A673 (cell line): ENCODE measurements around the gene ALDH1B1. TPM values are rescaled to one million over a fixed set of nuclear protein-coding genes. Genes with fewer than 3 reads are reported as not detected.
"Not testable (repeated sequence)": the region's sequence is repeated elsewhere in the genome, so short reads cannot be mapped to it uniquely, and the experiment has no call there.

ENCODE experiments used
- BruUV-seq: library from RNA; stranded (reverse); fragments of 400-500 nt; replicated peaks from 2 replicates; lab custom pipeline; 2021; lab: Mats Ljungman, UMichigan
- CTCF ChIA-PET: fragments of 300-600 bp; sonication (Branson Sonifier 250); formaldehyde crosslinking; loops from one replicate; lab custom pipeline; 2022; ENCODE audit warnings: antibody characterized with exemption; lab: Charles Lee
- POLR2A ChIA-PET: fragments of 300-600 bp; sonication (Branson Sonifier 250); formaldehyde crosslinking; loops from one replicate; lab custom pipeline; 2022; ENCODE audit warnings: antibody characterized with exemption; ENCODE audit not compliant: low non-redundant PET; lab: Charles Lee
- DNase-seq: peaks from one replicate; pipeline ENCODE4 v3.0.0-alpha.2; 2015; ENCODE audit warnings: low spot score
- H3K27ac ChIP-seq: fragments of 200-600 bp; sonication (generic); 2 replicates; pipeline ENCODE4 v1.5.1; 2016; ENCODE audit warnings: mixed run types, low read depth, mild to moderate bottlenecking, mixed read lengths, antibody characterized with exemption, low read length; ENCODE audit not compliant: poor library complexity, severe bottlenecking
- H3K27me3 ChIP-seq: fragments of 200-600 bp; sonication (generic); replicated peaks from 2 replicates; pipeline ENCODE4 v1.6.1; 2017; ENCODE audit warnings: mixed run types, low read depth, mild to moderate bottlenecking, mixed read lengths, antibody characterized with exemption, low read length; ENCODE audit not compliant: insufficient read depth, poor library complexity
- H3K36me3 ChIP-seq: fragments of 200-600 bp; sonication (generic); 2 replicates; pipeline ENCODE4 v1.6.1; 2016; ENCODE audit warnings: mixed run types, mild to moderate bottlenecking, mixed read lengths, antibody characterized with exemption, low read length; ENCODE audit not compliant: insufficient read depth, poor library complexity, severe bottlenecking
- H3K4me1 ChIP-seq: fragments of 200-600 bp; sonication (generic); 2 replicates; pipeline ENCODE4 v1.6.1; 2017; ENCODE audit warnings: mixed run types, mild to moderate bottlenecking, mixed read lengths, antibody characterized with exemption, low read length; ENCODE audit not compliant: insufficient read depth, poor library complexity, severe bottlenecking
- H3K4me3 ChIP-seq: fragments of 200-600 bp; sonication (generic); 2 replicates; pipeline ENCODE4 v1.5.1; 2016; ENCODE audit warnings: low read depth, mixed run types, mild to moderate bottlenecking, mixed read lengths, low read length; ENCODE audit not compliant: poor library complexity, severe bottlenecking
- H3K9me3 ChIP-seq: fragments of 200-600 bp; sonication (generic); 2 replicates; pipeline ENCODE4 v1.6.1; 2016; ENCODE audit warnings: mixed run types, low read depth, mild to moderate bottlenecking, mixed read lengths, antibody characterized with exemption, low read length; ENCODE audit not compliant: poor library complexity, severe bottlenecking
- CTCF ChIP-seq: fragments of 300-800, 200-600 bp; sonication (generic); conservative IDR thresholded peaks from 2 replicates; pipeline ENCODE4 v1.5.1; 2017; ENCODE audit warnings: low read depth, mild to moderate bottlenecking, antibody characterized with exemption, low read length, moderate library complexity, mixed read lengths
- EZH2 ChIP-seq: fragments of 200-600 bp; sonication (generic); IDR thresholded peaks from 2 replicates; pipeline ENCODE4 v1.6.1; 2017; ENCODE audit warnings: borderline replicate concordance, low read depth, mild to moderate bottlenecking, mixed read lengths, antibody characterized with exemption, low read length; ENCODE audit not compliant: poor library complexity, severe bottlenecking
- intact Hi-C: fragments of 100-400 bp; cut with micrococcal nuclease; formaldehyde crosslinking; loops from one replicate; pipeline ENCODE4 v1.10.0; 2022; ENCODE audit not compliant: unreplicated experiment
- total RNA-seq: library from RNA; stranded (reverse); gene quantifications from 2 replicates; pipeline ENCODE4 v1.2.3, GENCODE V29; 2021

ALDH1B1 gene
- total RNA-seq, 1 experiment from 2014 or later = 29.0 TPM

DNA sequence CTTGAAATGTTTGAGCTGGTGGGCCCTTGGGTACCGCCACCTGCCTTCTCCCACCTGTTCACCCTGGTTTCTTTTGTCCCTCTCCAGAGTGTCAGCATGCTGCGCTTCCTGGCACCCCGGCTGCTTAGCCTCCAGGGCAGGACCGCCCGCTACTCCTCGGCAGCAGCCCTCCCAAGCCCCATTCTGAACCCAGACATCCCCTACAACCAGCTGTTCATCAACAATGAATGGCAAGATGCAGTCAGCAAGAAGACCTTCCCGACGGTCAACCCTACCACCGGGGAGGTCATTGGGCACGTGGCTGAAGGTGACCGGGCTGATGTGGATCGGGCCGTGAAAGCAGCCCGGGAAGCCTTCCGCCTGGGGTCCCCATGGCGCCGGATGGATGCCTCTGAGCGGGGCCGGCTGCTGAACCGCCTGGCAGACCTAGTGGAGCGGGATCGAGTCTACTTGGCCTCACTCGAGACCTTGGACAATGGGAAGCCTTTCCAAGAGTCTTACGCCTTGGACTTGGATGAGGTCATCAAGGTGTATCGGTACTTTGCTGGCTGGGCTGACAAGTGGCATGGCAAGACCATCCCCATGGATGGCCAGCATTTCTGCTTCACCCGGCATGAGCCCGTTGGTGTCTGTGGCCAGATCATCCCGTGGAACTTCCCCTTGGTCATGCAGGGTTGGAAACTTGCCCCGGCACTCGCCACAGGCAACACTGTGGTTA is 3.3 kb downstream of the ALDH1B1 start:
- Histone ChIP-seq H3K4me1 (peaks cover 7% of the 10 kb centered on the region), H3K27me3 (no peaks in the 10 kb centered on the region), H3K9me3 (no peaks in the 10 kb centered on the region), H3K36me3 (peaks cover 20% of the 10 kb centered on the region), H3K27ac (no peak overlapping the region), H3K4me3 (no peak overlapping the region)
- DNase-seq = no peak
- no peak for TF ChIP-seq EZH2
- CTCF ChIA-PET = no interaction called here
- POLR2A ChIA-PET = no interaction called here
- BruUV-seq = no TSS peak
- intact Hi-C loops = no loop called here

DNA sequence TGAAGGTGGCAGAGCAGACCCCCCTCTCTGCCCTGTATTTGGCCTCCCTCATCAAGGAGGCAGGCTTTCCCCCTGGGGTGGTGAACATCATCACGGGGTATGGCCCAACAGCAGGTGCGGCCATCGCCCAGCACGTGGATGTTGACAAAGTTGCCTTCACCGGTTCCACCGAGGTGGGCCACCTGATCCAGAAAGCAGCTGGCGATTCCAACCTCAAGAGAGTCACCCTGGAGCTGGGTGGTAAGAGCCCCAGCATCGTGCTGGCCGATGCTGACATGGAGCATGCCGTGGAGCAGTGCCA is 3.8 kb downstream of the ALDH1B1 start:
- no peaks in the 10 kb centered on the region for H3K27me3 ChIP-seq
- no TSS peak for BruUV-seq
- TF ChIP-seq CTCF (no peak), EZH2 (no peak)
- intact Hi-C loops = no loop called here
- no peak overlapping the region for H3K27ac ChIP-seq
- peaks cover 20% of the 10 kb centered on the region for H3K36me3 ChIP-seq
- no peaks in the 10 kb centered on the region for H3K9me3 ChIP-seq
- POLR2A ChIA-PET = no interaction called here
- H3K4me1 ChIP-seq = peaks cover 7% of the 10 kb centered on the region
- DNase-seq = no peak
- CTCF ChIA-PET = no interaction called here
- H3K4me3 ChIP-seq = no peak overlapping the region

DNA sequence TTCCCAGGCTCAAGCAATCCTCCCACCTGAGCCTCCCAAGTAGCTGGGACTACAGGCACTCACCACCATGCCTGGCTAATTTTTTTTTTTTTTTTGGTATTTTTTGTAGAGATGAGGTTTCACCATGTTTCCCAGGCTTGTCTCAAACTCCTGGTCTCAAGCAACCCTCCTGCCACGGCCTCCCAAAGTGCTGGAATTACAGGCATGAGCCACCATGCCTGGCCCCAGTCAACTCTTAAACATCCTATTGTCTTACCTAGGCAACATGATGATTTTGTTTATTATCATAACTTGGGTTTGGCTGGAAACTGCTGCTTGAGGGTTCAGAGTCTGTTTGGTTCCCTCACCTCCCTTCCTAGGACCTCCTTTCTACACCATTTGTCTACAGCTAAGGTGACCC is 6.7 kb downstream of the ALDH1B1 start:
- H3K27ac ChIP-seq, H3K4me1 ChIP-seq, BruUV-seq, H3K27me3 ChIP-seq, intact Hi-C loops, H3K4me3 ChIP-seq, DNase-seq, CTCF ChIA-PET, H3K9me3 ChIP-seq, POLR2A ChIA-PET: not testable (repeated sequence)
- peaks cover 20% of the 10 kb centered on the region for H3K36me3 ChIP-seq

DNA sequence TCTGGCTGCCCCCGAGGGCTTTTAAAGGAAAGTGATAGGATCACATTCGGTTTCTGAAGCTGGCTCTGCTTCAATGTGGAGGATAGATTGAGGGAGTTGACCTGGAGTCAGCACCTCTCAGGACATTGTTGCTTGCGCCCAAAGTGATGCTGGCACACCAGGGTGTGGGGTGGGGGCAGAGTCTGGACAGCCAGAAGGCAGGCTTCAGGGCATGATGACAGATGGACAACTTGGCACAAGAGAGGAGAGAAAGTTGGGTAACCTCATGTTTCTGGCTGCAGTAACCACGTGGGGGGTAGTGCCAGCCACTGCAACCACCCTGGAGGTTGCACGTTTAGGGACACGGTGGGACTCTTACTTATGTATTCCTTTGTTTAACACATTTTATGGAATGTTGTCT is 9.5 kb downstream of the ALDH1B1 start:
- ChIA-PET CTCF (no interaction called here), POLR2A (no interaction called here)
- no peak for DNase-seq
- H3K27ac ChIP-seq = no peak overlapping the region
- peaks cover 12% of the 10 kb centered on the region for H3K27me3 ChIP-seq
- H3K4me3 ChIP-seq = no peak overlapping the region
- no peaks in the 10 kb centered on the region for H3K9me3 ChIP-seq
- TF ChIP-seq EZH2 (no peak), CTCF (no peak)
- intact Hi-C loops = loop anchor here (10.0 kb wide), 2 partner anchors 317 to 917 kb away; partner anchors contain the start of gene POLR1E
- H3K36me3 ChIP-seq = peaks cover 5% of the 10 kb centered on the region
- no peaks in the 10 kb centered on the region for H3K4me1 ChIP-seq
- BruUV-seq = no TSS peak
